Islet of Langerhans (tissue), 1 donor: ENCODE measurements around the gene GPR179.

ENCODE experiments used
- FAIRE-seq: peaks from one replicate; lab custom pipeline; 2011; peaks lifted over from hg19 to GRCh38; lab: Jason Lieb, UNC

Gene GPR179

DNA sequence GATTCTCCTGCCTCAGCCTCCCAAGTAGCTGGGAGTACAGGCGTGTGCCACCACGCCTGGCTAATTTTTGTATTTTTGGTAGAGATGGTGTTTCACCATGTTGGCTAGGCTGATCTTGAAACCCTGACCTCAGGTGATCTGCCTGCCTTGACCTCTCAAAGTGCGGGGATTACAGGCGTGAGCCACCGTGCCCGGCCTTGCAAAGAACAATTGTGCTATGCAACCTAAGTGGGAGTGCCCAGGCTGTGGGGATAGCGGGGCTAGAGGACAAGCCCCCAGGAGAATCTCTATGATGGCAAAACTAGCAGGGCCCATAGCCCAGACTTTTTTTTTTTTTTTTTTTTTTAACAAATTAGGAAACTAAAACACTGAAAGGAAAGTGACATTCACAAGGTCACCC, 2.0 kb upstream of the GPR179 start:
- FAIRE-seq = no peak

DNA sequence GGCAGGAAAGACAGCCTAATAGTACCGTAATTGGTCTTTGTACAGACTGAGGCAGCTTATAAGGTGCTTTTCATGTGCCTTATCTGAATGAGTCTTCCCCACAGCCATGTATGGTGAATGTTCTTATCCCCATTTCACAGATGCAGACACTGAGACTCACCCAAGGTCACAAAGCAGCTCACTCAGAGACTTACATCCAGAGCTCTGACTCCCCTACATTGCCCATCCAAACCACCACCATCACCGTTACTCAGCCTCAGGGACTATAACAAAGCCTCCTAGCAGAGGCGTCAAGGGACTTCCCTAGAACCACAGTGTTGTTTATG, 627 bp upstream of the GPR179 start:
- no peak for FAIRE-seq

DNA sequence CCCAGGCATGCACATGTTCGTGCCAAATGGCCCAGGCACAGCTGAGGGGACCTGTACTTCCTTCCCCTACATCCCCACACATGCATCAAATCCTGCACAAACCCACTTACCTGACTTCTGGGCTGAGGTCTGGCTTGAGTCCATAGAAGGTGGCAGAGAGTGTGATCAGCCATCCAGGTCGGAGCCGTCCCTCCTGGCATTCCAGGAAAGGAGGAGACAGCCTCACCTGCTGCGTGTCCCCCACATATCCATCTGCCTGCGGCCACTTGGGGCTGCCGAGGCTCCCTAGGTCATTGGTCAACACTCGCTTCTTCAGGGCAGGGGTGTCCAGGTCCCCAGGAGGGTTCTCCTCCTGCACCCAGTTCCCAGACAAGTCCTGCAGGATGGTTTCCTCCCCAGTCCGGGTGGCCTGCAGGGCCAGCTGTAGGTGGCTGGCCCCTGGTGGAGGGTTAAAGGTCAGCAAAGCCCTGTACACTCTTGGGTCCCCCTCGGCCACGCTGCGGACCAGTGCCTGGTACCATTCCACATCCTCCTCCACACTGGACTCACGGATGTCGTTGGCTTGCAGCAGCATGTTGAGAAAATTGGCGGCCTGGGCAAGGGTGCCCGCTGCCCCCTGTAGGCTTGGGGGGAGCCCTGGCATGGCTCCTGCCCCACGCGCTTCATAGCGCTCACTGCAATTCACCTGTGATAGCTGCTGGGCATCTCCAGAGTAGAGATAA, 709 bp downstream of the GPR179 start:
- no peak for FAIRE-seq

DNA sequence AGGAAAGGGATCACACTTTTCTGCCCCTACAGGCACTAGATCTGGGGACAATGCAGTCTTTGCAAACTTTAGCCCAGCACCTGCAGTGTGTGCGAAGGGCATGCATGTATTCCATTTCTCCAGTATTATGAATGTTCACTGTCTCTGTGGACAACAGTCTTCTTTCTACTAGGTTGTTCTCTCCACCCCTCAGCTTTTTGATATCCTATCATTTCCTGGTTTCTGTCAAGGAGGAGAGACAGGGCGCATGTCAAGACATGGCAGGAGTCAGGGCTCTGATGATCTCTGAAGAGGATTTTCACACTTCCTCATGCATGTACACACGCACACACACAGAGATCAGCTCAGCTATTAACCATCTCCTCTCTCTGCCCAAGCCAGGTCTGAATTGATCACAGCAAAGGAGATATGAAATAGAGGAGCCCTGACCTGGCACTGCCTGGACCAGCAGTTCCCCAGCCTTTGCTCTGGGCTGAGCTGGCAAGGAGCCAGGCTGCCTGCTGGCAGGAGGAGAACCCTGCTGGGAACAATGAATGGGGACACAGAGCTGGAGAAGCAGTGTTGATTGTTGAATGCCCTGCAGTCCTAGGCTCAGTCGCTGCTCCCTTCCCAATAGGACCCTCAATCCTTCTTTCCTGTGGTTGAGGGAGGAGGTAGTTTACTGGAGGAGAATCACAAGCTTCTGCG, 2.6 kb downstream of the GPR179 start:
- FAIRE-seq = no peak

DNA sequence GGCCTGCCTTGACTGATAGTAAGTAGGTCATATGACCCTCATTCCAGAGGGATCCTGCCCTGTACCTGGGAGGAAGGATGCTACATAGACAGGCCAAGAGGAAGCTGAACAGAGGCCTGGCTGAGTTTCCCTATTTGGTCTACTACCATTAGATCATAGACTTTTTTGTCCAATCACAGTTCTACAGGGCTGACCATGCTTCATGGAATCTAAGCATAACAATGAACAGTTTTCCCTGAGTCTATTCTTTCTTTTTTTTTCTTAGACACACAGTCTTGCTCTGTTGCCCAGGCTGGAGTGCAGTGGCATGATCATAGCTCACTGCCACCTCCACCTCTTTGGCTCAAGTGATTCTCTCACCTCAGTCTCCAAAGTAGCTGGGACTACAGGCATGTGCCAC, 3.9 kb downstream of the GPR179 start:
- no peak for FAIRE-seq

DNA sequence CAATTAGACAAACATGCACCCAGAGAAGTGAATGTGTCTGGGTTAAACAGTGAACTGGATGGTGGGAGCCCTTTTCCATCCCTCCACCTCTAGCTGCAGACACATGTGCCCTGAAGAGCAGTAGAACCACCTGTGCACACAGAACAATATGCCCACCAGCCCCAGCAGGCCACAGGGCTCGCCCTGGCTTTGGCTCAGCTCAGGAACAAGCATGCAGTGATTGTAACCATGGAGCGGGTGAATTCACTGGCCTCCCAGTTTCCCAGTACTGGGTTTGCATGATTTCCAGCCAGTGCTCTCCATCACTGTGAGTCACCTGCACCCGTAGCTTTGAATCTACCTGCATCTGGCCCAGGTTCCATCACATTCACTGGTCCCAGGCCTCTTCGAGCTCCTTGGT, 5.2 kb downstream of the GPR179 start:
- no peak for FAIRE-seq

DNA sequence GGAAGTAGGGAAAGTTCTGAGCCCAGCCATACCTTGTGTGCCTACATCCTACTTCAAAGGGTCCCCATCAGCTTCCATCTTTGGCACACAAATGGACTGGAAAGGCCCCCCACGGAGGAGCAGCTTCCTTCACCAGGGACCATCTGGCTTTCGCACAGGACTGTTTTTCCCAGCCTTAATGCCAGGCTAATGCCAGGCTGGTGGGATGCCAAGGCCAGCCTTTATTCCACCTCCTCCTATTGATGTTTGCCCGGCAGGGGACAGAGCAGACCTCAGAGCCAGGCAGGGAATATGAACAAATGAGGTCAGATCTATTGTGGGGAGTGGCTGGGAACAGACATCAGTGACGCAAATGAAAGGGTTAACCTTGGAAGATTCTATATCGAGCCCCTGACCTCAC, 5.7 kb downstream of the GPR179 start:
- FAIRE-seq = no peak

DNA sequence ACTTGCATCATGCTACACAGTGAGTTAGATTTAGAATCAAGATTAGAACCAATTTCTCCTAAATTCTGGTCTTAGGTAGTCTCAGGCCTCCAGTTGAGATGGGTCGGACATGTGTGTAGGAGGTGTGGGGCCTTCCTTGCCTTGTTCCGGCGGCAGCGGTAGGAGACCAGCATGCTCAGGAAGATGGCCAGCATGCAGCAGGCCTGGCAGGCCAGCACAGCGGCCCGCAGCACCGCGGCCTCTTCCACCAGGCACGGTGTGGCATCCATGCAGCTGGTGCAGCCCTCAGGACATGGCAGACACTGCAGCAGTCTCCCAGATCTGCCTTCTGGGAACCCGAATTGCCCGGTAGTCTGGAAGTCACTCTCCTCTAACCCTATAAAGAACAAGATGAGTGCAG, 6.9 kb downstream of the GPR179 start:
- FAIRE-seq = no peak

DNA sequence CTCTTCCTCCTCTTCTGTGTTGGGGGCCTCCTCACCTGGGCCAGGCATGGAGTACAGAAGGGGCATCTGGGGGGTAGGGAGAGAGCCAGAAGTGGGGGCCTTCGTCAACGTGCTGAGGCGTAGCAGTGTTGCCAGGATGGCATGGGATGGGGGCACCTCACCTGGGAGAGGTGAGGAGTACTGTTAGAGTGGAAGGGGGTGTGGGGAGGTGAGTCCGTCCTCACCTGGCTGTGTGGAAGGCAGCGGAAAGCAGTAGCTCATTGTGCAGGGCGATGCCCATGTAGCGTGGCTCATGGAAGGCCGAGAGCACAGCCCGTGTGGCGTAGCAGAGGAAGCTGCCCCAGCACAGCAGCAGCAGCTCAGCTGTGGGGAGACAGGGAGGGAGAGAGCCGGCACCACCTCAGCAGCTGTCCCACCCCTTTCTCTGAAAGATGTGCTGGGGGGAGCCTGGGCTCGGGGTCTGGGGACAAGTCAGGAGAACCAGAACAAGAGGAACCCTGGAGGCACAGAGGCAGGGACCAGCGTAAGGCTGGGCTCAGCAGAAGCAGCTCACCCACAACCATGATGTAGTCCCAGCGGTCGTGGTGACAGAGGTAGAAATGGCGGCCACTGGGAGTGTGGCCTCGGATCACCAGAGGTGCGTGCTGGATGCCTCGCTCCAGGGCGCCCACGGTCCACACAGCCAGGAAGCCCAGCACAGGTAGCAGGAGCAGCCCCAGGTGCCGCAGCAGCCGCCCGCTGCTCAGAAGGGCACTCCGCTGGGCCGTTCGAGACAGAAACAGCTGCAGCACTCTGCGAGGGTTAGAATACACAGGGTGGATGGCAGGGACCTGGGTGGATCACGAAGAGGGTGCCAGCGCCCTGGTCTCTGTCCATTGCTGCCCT, 9.0 kb downstream of the GPR179 start:
- FAIRE-seq = no peak

DNA sequence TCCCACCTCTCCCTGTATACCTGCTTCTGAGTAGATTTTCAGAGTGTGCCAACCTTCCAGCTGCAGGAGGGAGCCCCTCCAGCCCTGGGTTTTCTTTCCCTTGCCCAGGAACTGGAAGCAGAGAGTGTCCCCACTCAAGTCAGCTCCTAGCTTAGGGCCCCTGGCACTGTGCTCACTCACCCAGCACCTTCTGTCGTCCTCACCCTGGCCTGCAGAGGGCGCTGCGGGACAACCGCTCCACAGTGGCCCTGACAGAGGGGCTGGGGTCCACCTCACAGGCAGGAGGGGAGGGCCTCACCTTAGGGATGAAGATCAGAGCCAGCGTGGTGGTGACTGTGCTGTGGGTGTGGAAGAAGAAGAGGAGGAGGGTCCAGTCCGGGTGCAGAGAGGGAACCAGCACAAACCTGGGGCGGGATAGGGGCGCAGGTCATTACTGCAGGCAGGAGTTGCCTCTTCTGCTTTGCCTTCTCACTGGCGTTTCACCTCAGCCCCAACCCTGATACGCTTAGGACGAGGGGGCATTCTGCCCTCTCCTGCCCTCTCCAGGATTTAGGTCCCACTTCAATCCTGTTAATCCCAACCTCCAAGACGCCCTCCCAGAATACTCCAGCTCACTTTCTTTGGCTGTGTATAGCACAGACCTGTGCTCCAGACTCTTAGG, 10.0 kb downstream of the GPR179 start:
- no peak for FAIRE-seq

DNA sequence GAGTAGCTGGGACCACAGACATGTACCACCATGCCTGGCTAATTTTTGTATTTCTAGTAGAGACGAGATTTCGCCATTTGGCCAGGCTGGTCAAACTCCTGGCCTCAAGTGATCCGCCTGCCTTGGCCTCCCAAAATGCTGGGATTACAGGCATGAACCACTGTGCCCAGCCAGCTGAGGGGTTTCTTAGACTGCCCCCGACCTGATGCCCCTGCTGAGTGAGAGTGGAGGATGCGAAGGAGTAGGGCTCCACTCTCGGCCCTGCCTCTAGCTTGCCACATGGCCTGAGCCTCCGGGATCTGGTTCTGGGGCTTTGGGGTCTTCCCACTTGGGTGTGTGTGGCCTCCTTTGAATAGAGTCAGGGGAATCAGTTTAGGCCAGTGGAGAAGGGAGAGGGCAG, 11.0 kb downstream of the GPR179 start:
- no peak for FAIRE-seq

DNA sequence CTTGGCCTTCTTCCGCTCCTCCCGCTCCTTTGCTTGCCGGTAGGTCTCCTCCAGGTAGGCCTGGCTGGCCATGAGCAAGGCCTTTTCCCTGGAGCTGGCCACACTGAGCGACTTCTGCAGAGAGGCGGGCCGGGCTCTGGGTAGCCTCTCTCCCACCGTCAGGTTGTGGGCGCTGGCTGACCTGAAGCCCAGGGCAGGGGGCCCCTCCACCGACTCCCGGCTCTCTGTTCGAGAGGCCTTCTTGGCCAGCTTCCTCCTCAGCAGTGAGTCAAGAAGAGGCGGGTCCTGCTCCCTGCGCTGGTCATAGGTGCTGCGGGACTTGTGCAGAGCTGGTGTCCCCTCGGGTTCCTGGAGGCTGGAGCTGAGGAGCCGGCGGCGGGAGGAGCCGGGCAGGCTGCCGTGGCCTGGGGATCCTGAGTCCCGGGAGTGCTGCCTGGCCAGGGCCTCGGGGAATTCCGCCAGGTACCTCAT, 12.8 kb downstream of the GPR179 start:
- FAIRE-seq = no peak

DNA sequence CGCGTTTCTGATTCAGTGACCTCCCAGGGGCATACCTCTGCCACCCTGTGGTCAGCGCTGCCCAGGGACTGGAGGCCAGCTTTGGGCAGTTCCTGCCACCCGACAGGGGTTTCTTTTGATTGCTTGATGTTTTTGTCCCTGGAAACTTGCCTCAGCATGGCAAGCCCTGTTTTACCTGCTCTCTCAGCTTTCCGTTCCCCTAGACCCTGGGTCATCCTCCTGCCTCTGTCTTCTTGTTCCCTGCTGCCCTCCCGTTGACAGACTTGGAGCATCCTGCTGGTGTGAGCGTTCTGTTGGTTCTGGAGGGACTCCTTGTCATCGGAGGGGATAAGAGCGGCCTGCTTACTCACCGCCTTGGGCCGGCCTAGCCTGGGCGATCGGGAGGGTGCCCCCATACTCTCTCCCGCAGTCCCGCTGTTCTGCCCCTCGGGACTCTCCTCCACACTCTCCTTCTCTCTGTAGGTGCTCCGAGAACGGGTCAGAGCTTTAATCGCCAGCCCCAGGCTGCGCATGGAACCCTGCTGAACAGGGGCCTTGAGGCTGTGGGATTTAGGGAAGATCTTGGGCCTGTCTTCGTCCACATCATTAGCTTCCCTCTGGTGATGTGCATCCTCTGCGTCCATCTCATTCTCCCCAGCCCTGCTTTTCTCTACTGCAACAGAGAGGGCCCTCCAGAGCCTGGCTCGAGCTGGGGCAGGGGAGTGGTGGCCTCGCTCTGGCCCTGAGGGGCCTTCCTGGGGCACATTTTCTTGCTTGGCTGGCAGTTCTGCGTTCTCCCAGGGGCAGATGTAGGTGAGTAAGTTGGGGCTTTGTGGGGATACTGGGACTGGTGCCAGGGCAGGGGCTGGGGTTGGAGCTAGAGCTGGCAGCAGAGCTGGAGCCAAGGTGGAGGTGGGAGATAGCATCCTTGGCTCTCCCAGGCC, 13.7 kb downstream of the GPR179 start:
- FAIRE-seq = no peak

DNA sequence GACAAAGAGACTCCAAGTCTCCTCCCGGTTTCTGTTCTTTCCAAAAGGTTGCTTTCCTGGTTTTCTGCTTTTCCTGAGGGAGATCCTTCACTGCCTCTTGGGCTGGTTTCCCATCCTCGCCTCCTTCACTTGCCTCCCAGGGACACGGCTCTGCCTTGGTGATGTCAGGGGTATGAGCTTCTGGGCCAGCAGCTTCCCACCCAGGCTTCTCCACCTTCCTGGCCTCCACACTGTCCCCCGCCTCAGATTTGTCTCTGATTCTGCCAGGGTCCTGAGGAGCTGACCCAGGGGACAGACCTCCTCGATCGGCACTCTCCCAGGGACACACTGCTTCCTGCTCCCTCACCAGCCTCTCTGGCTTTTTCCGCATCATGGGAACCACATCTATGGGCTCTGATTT, 14.5 kb downstream of the GPR179 start:
- no peak for FAIRE-seq

DNA sequence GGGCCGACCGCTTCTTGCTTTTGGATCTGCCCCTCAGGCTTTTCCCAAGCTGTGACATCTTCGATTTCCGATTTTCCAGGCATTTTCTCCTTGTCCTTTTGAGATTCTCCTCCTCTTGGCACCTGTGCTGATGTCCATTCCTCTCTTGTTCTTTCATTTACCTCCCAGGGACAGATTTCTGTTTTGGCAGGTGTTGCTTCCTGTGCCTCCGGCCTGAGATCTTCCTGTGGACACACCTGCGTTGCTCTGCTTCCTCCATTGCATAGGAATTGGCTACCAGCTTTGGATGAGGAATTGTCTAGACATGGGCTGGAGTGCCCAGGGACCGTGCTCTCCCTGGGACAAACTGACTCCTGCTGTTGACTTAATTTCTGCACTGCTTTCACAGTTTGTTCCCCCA, 15.1 kb downstream of the GPR179 start:
- no peak for FAIRE-seq

DNA sequence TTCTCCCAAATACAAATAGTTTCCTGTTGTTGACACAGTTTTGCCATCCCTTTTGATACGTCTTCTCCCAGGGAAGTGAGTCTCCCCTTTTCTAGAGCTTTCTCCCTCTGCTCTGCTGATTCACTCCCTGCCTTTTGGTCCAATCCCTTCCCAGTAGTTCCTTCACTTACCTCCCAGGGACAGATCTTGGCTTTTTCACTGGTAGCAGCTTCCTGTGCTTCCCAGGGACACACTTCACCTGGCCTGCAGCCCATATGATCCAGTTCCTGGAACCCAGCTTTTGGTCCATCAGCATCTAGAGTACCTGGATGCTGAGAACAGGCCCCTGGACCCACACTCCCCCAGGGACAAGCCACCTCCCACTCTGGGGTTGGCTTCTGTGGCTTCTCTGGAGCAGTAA, 15.8 kb downstream of the GPR179 start:
- FAIRE-seq = no peak

DNA sequence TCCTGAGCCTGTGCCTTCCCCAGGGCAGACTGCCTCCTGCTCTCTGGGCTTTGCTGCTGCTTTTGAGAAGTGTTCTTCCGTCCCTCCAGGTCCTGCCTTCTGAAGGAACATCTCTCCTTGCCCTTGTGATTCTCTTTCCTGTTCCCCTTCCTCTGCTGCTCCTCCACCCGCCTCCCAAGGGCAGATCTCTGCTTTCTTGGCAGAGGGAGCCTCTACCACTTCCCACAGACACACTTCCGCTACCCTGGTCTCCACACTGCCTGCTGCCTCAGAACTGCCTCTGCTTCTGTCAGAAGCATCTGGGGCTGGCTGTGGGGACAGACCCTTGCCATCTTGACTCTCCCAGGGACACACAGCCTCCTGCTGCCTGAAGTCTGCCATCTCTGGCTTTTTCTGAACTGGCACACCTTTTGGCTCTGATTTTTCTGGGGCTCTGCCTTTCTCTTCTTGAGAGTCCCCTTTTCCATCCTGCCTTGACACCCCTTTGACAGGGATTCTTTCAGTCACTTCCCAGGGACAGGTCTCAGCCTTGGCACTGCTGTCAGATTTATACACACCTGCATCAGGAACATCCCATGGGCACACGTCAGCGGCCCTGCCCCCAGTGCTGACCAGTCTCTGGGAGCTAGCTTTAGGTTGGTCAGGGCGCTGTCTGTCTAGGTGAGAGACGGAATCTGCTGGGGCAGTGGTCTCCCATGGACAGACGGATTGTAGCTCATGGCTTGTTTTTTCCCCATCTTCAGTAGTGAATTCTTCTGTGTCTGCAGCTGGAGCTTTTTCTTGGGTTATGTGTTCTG, 16.6 kb downstream of the GPR179 start:
- no peak for FAIRE-seq

DNA sequence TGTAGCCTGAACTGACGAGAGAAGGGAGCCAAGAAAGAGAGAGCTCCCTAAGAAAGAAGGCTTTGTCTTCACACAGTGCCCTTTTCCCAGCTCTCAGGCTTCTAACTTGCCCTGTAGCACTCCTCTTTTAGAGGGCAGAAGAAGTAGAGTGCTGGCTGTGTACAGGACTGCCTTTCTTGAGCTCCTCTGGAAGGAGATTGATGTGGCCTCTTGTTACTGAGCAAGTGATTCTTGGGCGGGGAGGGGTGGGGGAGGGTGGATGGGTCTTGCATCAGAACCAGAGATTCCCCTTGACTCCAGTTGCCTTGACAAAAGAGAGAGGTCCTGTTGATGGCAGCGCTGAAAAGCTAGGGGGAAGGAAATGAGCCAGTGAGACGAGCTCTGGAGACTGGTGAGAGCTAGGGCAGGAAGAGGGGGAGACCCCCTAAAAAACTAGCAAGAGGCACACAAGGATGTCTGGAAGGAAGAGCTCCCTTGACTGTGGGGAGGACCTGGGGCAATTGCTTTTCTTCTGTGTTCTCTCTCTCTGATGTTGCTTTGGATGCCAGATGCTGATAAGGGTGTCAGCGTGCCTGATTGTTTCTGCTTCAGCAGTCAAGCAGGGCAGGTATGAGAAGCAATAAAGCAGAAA, 18.4 kb downstream of the GPR179 start:
- no peak for FAIRE-seq

DNA sequence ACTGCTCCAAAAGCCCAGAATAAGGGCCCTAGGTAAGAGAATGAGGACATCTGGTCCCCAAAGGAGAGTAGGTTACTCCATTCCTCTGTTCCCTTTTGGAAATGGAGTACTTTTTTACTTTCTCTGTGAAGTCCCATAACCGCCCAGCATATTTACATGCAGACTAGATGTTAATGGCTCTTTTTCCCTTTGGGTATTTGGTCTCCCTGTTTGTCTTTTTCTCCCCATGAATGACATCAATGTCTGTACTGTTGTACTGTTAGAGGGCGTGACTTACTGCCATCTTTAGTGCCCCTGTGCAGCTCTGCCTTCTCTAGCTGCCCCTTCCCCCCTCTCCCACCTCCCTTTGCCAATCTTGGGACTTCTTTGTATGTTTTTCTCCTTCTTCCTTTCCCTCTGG, 19.0 kb downstream of the GPR179 start:
- no peak for FAIRE-seq

DNA sequence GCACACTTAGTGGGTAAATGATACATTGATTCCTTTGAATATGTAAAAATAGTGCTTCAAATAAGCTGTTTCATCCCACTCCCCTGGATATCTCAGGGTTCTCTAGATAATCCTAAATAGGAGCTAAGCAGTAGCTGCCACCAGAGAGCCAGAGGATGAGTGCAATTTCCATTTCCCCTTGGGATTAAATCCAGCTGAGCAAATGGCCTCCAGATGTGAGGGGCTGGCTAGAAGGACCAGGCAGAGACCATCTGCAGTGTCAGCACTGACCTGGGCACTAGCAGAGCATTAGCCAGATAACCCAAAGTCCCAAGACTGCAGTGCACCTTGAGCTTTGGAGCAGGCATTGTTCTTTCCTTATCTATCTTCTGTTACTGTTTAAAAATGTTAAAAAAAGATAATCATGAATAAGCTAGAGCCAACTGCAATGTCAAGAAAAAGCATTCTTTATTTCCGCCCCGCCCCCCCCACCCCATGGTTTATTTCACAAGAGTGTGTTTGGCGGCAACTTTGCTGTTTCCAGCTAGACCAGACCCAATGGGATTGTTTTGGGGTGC, 19.5 kb downstream of the GPR179 start:
- FAIRE-seq = no peak
